Thyroid gland (tissue), 4 donors: ENCODE measurements around the gene ITIH5. TPM values are rescaled to one million over a fixed set of nuclear protein-coding genes. Genes with fewer than 3 reads are reported as not detected.

Source experiments
- DNase-seq, 2 donors: peaks; one replicate each; pipeline ENCODE4 v3.0.0-alpha.2; 2019
- H3K27ac ChIP-seq, 3 donors: fragments of 200-600 bp; sonication (generic); 1 replicate in 2 of 3; 2 replicates in 1 of 3; pipeline ENCODE4 v1.5.1; 2016 to 2019; ENCODE audit warnings: mild to moderate bottlenecking in 1 of 3, moderate library complexity in 1 of 3
- H3K27me3 ChIP-seq: fragments of 200-600 bp; sonication (generic); one replicate; pipeline ENCODE4 v1.5.1; 2019
- H3K36me3 ChIP-seq, 2 donors: fragments of 200-600 bp; sonication (generic); one replicate each; pipeline ENCODE4 v1.5.1; 2016 to 2019
- H3K4me1 ChIP-seq, 2 donors: fragments of 200-600 bp; sonication (generic); one replicate each; pipeline ENCODE4 v1.5.1; 2017 to 2019
- H3K4me3 ChIP-seq, 3 donors: fragments of 200-600 bp; sonication (generic); replicated peaks in 1 of 3; 1 replicate in 2 of 3; 2 replicates in 1 of 3; pipeline ENCODE4 v1.5.1; 2016; ENCODE audit warnings: mild to moderate bottlenecking in 1 of 3
- H3K9me3 ChIP-seq: fragments of 200-600 bp; sonication (generic); one replicate; pipeline ENCODE4 v1.5.1; 2017
- POLR2A ChIP-seq, 2 donors: fragments of 450-650 bp; IDR thresholded peaks; one replicate each; pipeline ENCODE4 v1.6.1; 2017; ENCODE audit warnings: antibody characterized with exemption in 2 of 2, mild to moderate bottlenecking in 2 of 2, moderate library complexity in 1 of 2
- WGBS, 2 donors: methylation state at CpG; one replicate each; pipeline ENCODE4 v1.1.5; 2017; 5-methylcytosine and 5-hydroxymethylcytosine counted together
- intact Hi-C: fragments of 100-400 bp; cut with DNase I; formaldehyde crosslinking; loops from one replicate; pipeline ENCODE4 v1.15.1; 2023
- total RNA-seq, 4 donors: library from RNA; depleted of rRNA; stranded (reverse); fragments of >200 nt; gene quantifications; one replicate each; pipeline ENCODE4 v1.2.3, GENCODE V29; 2016
- TF ChIP-seq, protein P1 (sequence below), 6 experiments: fragments of 200-600 bp in 3 of 6; fragments of 450-650 bp in 3 of 6; sonication (generic) in 3 of 6; IDR thresholded peaks; one replicate each; pipeline ENCODE4 v1.5.1; 2016 to 2019; ENCODE audit warnings: antibody characterized with exemption in 6 of 6, mild to moderate bottlenecking in 2 of 6, inconsistent platforms in 1 of 6, moderate library complexity in 1 of 6

Gene ITIH5
- total RNA-seq, 4 donors from 2014 or later, result 14.4 to 31.3 (median 20.2) TPM

DNA sequence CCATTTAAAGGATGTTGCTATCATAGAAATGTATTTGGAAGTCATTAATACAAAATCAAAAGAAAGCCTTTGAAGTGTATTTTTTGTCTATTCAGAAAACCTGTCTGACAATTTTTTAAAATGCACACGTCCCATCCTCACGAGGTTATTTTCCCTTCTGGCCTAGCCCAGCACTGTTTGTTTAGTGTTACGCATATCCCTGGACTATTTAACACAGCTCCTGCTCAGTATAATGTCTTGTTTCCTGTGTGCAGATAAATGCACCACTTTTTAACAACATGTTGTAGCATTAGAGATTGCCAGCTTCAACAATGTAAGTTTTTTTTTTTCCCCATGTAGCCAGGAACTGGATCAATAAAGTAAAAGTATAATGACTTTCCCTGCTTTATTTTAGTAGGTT is 153.3 kb downstream of the ITIH5 start:
- Histone ChIP-seq H3K36me3 (no peaks in the 10 kb centered on the region), H3K27ac (no peak overlapping the region), H3K4me3 (no peak overlapping the region), H3K9me3 (no peaks in the 10 kb centered on the region), H3K4me1 (no peaks in the 10 kb centered on the region), H3K27me3 (no peaks in the 10 kb centered on the region)
- DNase-seq, result no peak
- intact Hi-C loops, result no loop called here
- TF ChIP-seq, protein P1, sequence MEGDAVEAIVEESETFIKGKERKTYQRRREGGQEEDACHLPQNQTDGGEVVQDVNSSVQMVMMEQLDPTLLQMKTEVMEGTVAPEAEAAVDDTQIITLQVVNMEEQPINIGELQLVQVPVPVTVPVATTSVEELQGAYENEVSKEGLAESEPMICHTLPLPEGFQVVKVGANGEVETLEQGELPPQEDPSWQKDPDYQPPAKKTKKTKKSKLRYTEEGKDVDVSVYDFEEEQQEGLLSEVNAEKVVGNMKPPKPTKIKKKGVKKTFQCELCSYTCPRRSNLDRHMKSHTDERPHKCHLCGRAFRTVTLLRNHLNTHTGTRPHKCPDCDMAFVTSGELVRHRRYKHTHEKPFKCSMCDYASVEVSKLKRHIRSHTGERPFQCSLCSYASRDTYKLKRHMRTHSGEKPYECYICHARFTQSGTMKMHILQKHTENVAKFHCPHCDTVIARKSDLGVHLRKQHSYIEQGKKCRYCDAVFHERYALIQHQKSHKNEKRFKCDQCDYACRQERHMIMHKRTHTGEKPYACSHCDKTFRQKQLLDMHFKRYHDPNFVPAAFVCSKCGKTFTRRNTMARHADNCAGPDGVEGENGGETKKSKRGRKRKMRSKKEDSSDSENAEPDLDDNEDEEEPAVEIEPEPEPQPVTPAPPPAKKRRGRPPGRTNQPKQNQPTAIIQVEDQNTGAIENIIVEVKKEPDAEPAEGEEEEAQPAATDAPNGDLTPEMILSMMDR (IDR thresholded peaks at IDR 0.05), result no peak
- TF ChIP-seq POLR2A (IDR thresholded peaks at IDR 0.05), result no peak
- 74 to 76% methylated on average over 3 of the region's 3 CpGs for WGBS, 2 donors

DNA sequence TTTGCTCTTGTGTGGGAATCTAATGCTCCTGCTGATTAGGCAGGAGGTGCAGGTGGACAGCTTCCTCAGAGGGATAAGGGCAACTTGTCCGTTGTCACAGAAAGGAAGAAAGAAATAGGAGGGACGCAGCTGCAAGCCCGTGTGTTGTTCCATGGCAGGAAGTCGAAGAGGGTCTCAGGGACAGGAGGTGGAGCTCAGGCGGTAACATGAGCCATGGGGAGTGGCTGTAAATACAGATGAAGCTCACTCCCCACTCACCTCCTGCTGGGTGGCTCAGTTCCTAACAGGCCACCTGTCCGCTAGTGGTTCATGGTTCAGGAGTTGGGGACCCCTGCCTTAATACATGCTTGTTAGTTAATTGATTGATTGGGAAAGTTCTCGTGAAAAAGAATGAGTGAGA is 154.3 kb downstream of the ITIH5 start:
- WGBS, 2 donors, result 72 to 89% methylated on average over 7 of the region's 7 CpGs
- Histone ChIP-seq H3K9me3 (no peaks in the 10 kb centered on the region), H3K4me1 (no peaks in the 10 kb centered on the region), H3K36me3 (no peaks in the 10 kb centered on the region), H3K27me3 (no peaks in the 10 kb centered on the region), H3K27ac (no peak overlapping the region), H3K4me3 (no peak overlapping the region)
- intact Hi-C loops, result no loop called here
- no peak for TF ChIP-seq POLR2A (IDR thresholded peaks at IDR 0.05)
- TF ChIP-seq, protein P1 (IDR thresholded peaks at IDR 0.05), result no peak
- DNase-seq, result no peak

DNA sequence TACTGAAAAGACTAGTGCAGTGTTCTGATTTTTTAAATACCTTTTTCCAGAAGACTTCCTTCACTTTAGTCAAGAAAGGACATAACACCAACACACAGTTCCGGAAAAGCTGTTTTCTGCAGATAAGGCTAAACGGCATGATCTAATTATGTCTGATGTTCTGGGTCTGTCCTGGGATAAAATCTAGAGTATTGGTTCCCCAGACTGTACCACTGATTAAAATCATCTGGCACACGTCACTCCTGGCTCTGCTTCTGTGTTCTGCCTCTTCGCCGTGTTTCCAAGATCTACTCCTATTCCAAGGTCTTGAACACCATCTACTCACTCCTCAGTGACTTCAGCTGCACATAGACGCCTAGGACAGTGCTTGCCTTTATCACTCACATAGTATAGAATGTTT is 155.2 kb downstream of the ITIH5 start:
- DNase-seq, result no peak
- no peaks in the 10 kb centered on the region for H3K27me3 ChIP-seq
- intact Hi-C loops, result no loop called here
- H3K27ac ChIP-seq, result no peak overlapping the region
- H3K4me1 ChIP-seq, result no peaks in the 10 kb centered on the region
- 82 to 86% methylated on average over 6 of the region's 6 CpGs for WGBS, 2 donors
- no peak overlapping the region for H3K4me3 ChIP-seq
- no peaks in the 10 kb centered on the region for H3K36me3 ChIP-seq
- H3K9me3 ChIP-seq, result no peaks in the 10 kb centered on the region
- no peak for TF ChIP-seq POLR2A (IDR thresholded peaks at IDR 0.05)
- TF ChIP-seq, protein P1 (IDR thresholded peaks at IDR 0.05), result no peak

Other genes starting within 250 kb of the ITIH5 start
- not detected for gene ITIH2, start 36.4 kb upstream of the ITIH5 start, total RNA-seq
- gene KIN, start 121.0 kb upstream of the ITIH5 start, total RNA-seq, result 10 to 100 TPM in 1 of 4 donors, 1 to 10 TPM in 3; 7.5 to 10.2 (median 8.1) TPM
- gene ATP5F1C, start 121.2 kb upstream of the ITIH5 start, total RNA-seq, result 100 to 1,000 TPM; 279 to 417 (median 352) TPM
- gene TAF3, start 151.5 kb upstream of the ITIH5 start, total RNA-seq, result 10 to 100 TPM in 1 of 4 donors, 1 to 10 TPM in 3; 6.7 to 11.0 (median 8.6) TPM